HG03103 (cell line): ENCODE results near the gene CALM3.

Experiments
- ATAC-seq: cut with Tn5 transposase; IDR thresholded peaks from one replicate; pipeline ENCODE4 v1.9.1; 2021; ENCODE audit warnings: low read depth; ENCODE audit not compliant: unreplicated experiment

Gene CALM3

GRCh38 chr19:46598372-46598917 is 2.7 kb upstream of the CALM3 start:
- ATAC-seq = no peak

- no peak for ATAC-seq
Observed at GRCh38 chr19:46599716-46600373, 1.3 kb upstream of the CALM3 start.

- ATAC-seq = peak; percentile 69
Observed at GRCh38 chr19:46600384-46601317, 479 bp upstream of the CALM3 start.

- ATAC-seq = no peak
Observed at GRCh38 chr19:46602392-46603194, 1.5 kb downstream of the CALM3 start.

- ATAC-seq = no peak
Observed at GRCh38 chr19:46603195-46603637, 2.1 kb downstream of the CALM3 start.

- no peak for ATAC-seq
Observed at GRCh38 chr19:46603752-46604231, 2.7 kb downstream of the CALM3 start.

GRCh38 chr19:46604781-46605355 is 3.7 kb downstream of the CALM3 start:
- no peak for ATAC-seq

GRCh38 chr19:46605356-46605821 is 4.3 kb downstream of the CALM3 start:
- no peak for ATAC-seq

- no peak for ATAC-seq
Observed at GRCh38 chr19:46606019-46606418, 4.9 kb downstream of the CALM3 start.

GRCh38 chr19:46606681-46607447 is 5.7 kb downstream of the CALM3 start:
- no peak for ATAC-seq

GRCh38 chr19:46607448-46607841 is 6.3 kb downstream of the CALM3 start:
- ATAC-seq = no peak

- ATAC-seq = no peak
Observed at GRCh38 chr19:46608178-46608577, 7.0 kb downstream of the CALM3 start.

- ATAC-seq = no peak
Observed at GRCh38 chr19:46608581-46609345, 7.6 kb downstream of the CALM3 start.

GRCh38 chr19:46609511-46610412 is 8.6 kb downstream of the CALM3 start:
- no peak for ATAC-seq

- ATAC-seq = no peak
Observed at GRCh38 chr19:46610413-46610775, 9.3 kb downstream of the CALM3 start.

- no peak for ATAC-seq
Observed at GRCh38 chr19:46610851-46611770, 10.0 kb downstream of the CALM3 start.

GRCh38 chr19:46611776-46612175 is 10.6 kb downstream of the CALM3 start:
- ATAC-seq = no peak
